ENCODE data around the gene DDAH1.
A peak's percentile ranks its signal among the peaks of the same experiment; 100 is the strongest.
"Not testable (repeated sequence)": the region's sequence is repeated elsewhere in the genome, so short reads cannot be mapped to it uniquely, and the experiment has no call there.

Gene DDAH1

GRCh38 chr1:85359874-85360721 lies 104.9 kb downstream of the DDAH1 start:
- peak; percentile 52 for DNase-seq (ENCODE audit: low read depth)

DNA sequence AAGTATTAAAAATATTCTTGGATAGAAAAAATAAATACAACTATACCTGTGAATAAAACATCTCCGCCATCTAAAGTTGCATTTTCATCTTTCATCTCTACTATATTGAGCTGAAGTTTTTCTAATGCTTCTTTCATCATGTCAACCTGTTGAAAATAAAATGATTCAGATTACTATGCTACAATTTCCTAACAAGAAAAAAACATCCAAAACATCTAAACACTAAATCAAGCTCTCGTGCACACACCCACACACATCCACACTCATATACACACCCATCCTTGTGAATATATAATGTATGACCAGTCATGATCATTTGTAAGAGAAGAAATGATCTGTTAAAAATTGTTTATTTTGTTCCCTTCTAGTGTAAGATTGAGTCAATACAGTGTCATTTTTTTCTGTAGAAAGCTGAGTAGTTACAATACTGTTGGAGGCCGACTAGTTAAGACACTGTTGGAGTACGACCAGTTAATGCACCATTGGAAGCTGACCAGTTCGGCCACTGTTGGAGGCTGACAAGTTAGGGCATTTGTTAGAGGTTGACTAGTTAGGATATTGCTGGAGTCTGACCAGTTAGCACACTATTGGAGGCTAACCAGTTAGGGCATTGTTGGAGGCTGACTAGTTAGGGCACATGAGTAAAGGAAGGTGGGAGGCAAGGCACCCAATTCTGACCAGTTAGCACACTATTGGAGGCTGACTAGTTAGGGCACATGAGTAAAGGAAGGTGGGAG lies 106.1 kb downstream of the DDAH1 start:
- no peak for DNase-seq (ENCODE audit: low read depth)

DNA sequence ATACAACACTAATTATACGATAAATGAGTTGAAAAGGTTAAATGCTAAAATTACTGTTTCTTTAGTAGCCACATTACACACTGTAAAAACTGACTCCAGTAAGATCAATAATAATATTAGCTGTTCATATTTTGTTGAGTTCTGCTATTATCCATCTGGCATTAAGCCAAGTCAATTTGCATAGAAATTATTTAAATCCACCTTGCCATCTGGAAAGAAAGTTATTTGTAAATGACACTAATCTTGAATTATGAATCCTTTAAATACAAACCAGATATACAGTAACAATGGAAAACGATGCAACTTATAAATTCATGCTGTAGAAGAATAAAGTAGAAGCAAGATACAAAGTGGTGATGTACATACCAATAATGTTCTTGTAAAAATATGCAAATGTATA lies 107.1 kb downstream of the DDAH1 start:
- DNase-seq (ENCODE audit: low read depth), result no peak

DNA sequence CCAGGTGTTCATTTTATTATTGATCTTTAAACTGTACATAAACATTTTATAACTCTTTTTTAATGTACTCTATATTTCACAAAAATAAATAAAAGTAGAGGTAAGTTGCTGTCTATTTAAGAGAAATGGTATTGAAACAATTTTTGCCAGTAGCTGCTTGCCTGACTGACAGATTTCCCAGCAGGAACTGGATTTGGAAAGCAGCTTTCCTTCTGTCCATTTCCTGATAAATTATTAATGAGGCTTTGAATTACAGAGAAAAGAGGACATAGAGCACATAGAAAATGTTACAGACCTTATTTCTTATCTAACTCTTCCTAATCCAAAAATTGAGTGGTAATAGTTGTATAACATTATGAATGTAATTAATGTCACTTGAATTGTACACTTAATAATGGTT lies 108.8 kb downstream of the DDAH1 start:
- DNase-seq (ENCODE audit: low read depth), result no peak

DNA sequence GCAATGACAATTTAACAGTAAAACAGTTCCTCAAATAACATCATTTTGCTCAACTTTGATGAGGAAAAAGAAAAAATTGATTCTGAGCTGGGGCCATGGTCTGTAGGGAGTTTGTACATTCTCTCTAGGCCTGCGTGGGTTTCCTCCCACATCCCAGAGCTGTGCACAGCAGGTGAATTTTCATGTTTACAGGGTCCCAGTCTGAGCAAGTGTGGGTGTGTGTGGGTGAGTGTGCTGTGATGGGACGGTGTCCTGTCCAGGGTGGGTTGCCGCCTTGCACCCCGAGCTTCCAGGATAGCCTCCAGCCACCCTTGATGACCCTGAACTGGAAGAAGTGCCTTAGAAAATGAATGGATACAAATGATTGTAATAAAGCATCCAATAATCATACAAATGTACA lies 112.9 kb downstream of the DDAH1 start:
- DNase-seq (ENCODE audit: low read depth), result no peak

DNA sequence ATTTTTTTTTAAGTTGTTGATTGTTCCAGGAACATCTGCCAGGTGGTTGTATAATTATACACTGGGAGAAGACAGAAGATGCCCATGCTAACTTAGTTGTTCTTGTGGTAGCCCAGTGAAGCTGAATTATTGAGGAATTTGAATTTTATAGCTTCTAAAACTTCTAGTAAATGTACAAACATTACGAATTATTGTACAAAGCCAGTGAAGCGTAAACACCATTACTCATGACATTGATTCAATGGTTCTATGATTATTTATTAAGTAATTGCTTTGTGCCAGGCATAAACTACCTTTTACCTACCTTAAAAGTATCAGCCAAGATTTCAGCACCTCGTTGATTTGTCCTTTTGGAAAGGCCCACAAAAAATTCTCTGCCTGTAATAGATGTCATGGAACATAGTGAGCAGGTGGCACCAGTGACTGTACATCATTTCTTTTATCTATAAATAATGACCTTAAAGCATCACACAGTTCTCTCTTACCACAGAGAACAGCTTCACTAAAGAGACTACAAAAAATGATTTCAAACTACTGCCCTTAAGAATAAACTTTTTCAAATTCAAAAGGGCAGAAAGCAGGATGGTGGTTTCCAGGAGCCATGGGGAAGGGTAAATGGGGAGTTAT lies 113.6 kb downstream of the DDAH1 start:
- DNase-seq (ENCODE audit: low read depth), result no peak

- DNase-seq (ENCODE audit: low read depth), result no peak
Observed at GRCh38 chr1:85349224-85349623, 115.7 kb downstream of the DDAH1 start.

GRCh38 chr1:85347908-85348307 lies 117.1 kb downstream of the DDAH1 start:
- DNase-seq (ENCODE audit: low read depth), result no peak

DNA sequence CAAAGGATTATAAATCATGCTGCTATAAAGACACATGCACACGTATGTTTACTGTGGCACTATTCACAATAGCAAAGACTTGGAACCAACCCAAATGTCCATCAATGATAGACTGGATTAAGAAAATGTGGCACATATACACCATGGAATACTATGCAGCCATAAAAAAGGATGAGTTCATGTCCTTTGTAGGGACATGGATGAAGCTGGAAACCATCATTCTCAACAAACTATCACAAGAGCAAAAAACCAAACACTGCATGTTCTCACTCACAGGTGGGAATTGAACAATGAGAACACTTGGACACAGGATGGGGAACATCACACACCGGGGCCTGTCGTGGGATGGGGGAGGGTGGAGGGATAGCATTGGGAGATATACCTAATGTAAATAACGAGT lies 117.7 kb downstream of the DDAH1 start:
- DNase-seq (ENCODE audit: low read depth), result not testable (repeated sequence)

DNA sequence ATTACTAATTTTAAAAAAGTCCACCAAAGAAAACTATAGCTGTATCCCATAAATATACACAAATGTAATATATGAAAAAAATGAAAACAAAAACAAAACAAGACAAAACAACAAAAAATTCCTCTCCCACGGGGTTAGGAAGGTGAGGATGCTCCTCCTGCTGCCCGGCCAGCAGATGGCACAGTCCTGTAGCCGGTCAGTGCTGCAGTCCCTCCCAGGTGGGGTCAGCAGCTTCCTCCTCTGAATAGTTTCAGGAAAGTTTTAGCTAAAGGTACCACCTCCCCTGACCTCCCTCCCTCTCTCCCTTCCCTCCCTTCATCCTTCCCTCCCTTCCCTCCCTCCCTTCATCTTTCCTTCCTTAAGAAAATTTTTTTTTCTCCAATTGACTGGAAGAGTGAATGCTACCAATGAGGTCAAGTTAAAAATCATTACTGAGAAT lies 120.7 kb downstream of the DDAH1 start:
- peak; percentile 40 for DNase-seq (ENCODE audit: low read depth)

- DNase-seq (ENCODE audit: low read depth), result no peak
Observed at GRCh38 chr1:85343612-85344255, 121.2 kb downstream of the DDAH1 start.

DNA sequence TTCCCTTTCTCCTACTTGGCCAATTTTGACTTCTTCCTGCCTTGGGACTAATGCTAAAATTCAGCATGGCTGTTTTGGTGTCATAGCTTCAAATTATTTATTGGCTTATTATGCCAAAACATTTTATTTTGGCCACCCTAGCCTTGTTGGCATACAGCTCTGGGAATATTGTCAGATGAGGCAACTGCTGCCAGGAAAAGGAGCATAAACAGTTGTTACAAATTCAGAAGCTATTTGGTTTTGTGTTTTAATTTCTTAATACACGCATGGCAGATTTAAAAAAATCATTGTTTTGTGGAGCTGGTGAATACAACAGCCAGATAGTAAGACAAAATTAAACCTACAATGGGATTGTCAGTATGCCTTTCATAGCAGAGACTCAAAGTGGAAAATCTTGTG lies 121.7 kb downstream of the DDAH1 start:
- peak; percentile 81 for DNase-seq (ENCODE audit: low read depth)

DNA sequence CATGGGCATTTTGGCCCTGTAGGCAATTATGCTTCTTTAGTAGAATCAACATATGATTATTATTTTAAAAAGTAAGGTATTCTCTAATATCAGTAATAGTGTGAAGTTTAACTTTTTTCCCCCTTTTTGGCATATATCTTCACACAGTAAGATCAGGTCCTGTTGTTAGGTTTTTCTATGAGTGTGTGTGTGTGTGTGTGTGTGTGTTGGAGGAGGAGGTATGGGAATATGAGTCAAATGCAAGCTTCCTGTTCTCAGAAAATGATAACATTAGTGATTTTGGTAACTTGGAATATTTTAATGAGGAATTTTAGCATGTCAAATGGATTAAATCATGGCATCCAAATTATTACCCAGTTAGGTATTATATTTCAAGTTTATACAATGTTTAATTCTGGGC lies 122.8 kb downstream of the DDAH1 start:
- no peak for DNase-seq (ENCODE audit: low read depth)

- DNase-seq (ENCODE audit: low read depth), result no peak
Observed at GRCh38 chr1:85340427-85340826, 124.5 kb downstream of the DDAH1 start.

DNA sequence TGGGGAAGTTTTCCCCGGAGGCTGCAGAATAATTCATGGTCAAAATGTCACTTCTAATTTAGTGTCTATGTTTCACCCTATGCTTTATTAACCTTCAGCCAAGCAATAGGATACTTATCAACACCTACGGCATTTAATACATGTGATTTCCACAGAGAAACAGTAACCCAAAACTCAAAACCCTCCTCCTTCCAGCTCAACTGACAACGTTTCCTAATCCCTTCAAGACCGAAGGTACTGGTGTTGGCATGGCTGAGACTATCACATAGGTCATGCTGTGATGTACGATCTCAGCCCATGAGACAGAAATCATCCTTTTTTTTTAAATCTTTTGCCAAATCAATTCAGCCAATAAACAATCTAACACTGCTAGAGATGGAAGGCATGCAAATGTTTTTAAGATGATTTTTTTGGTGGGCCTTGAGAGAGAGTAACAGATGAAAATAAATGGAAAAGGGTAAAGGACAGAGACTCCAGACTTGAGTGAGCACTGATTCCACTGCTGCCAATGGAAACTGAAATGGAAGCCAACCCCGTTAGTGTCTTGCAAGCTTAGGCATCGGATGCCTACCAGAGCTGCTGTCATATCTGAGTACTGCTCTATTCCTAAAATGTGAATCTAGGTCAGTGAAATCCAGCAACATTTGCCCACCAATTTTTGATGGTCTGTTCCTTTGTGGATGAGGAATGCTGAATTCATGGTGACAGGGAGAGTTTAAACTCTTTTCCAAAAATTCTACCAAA lies 125.1 kb downstream of the DDAH1 start:
- DNase-seq (ENCODE audit: low read depth), result peak; percentile 54

GRCh38 chr1:85339089-85339488 lies 125.9 kb downstream of the DDAH1 start:
- DNase-seq (ENCODE audit: low read depth), result no peak

- DNase-seq (ENCODE audit: low read depth), result no peak
Observed at GRCh38 chr1:85334962-85335361, 130.0 kb downstream of the DDAH1 start.

DNA sequence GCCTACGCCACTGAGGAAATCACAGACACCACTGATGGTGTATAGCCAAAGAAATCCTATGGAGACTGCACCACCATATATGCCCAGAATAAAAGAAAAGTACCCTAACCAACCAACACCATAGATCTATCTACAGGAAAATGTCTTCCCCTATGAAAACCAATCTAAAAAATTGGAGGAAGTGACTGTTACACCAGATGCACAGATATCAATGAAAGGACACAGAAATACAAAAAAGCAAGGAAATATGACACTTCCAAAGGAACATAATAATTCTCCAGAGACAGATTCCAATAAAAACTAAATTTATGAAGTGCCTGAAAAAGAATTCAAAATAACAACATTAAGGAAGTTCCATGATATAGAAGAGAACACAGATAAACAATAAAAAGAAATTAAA lies 131.8 kb downstream of the DDAH1 start:
- DNase-seq (ENCODE audit: low read depth), result no peak

GRCh38 chr1:85332575-85332974 lies 132.4 kb downstream of the DDAH1 start:
- DNase-seq (ENCODE audit: low read depth), result no peak

DNA sequence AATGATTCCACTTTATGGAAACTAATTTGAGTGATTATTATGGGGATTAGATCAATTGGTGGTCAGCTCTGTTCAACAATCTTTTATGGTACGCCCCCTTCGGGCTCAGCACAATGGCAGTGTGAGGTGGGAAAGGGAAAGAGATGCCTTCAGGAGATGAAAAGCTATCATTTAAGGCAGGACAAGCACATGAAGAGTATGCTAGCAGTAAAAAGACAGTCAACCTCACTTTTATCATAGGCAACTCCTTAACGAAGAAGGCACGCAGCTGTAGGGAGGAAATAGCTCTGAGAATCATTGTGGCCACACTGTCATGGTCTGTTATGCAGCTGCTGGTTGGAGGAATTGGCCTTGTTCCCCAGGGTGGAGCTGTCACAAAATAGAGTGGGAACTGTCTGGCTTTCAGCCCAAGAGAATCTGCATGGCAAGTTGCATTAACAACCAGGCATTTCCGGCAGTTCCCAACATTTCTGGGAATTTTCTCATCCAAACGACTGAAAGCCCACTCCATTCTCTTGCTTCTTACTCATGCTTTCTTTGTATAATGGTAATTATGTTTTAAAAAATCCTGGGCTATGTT lies 134.2 kb downstream of the DDAH1 start:
- peak; percentile 79 for DNase-seq (ENCODE audit: low read depth)

DNA sequence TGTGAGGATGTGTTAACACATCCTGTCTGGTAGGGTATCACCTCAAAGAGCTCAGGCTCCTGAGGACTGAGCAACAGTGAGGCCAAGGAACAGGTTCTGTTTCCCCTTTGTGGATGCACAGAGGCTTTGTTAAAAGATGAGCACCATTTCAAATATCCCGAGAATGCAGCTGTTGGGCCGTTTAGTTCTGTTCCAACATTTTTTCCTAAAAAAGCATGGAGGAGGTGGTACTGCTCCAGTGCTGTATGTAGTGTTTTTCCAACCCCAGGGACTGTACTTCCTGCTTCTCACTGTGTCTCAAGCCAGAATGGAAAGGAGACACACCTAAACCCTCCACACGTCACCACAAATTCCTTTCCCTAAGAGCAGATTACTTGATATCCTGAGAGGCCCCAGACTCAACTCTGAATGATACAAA lies 134.7 kb downstream of the DDAH1 start:
- peak; percentile 70 for DNase-seq (ENCODE audit: low read depth)

Measured in fibroblast of gingiva (primary cell).